HPDE6-E6E7 (cell line): ENCODE results near the gene CXCR5.
"Not testable (repeated sequence)": the region's sequence is repeated elsewhere in the genome, so short reads cannot be mapped to it uniquely, and the experiment has no call there.

Source experiments
- DNase-seq: peaks from one replicate; pipeline ENCODE4 v3.0.0; 2011; ENCODE audit warnings: missing footprints; ENCODE audit errors: extremely low spot score

CXCR5 gene, protein sequence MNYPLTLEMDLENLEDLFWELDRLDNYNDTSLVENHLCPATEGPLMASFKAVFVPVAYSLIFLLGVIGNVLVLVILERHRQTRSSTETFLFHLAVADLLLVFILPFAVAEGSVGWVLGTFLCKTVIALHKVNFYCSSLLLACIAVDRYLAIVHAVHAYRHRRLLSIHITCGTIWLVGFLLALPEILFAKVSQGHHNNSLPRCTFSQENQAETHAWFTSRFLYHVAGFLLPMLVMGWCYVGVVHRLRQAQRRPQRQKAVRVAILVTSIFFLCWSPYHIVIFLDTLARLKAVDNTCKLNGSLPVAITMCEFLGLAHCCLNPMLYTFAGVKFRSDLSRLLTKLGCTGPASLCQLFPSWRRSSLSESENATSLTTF

DNA sequence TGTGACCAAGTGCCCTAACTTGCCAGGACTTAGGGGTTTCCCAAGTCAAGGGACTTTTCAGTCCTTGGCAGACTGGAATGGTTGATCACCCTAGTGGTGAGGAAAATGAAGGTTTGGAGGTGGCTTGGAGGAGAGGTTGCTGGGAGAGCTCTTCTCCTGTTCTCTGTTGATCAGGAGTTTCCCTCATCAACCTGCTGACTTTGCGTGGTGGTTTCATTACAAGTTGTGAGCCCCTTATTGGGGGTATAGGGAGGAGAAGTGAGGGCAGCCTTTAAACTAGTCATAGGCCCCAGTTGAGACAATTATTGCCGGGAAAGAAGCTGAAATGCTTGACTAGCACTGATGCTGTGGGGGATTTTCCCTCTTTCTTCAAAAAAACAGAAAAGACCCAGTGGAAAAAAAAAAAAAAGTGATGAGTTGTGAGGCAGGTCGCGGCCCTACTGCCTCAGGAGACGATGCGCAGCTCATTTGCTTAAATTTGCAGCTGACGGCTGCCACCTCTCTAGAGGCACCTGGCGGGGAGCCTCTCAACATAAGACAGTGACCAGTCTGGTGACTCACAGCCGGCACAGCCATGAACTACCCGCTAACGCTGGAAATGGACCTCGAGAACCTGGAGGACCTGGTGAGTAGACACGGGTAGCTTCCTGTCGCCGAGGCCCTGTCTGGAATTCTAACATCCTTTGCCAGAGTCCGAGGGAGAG, at the start of gene CXCR5:
Gene CXCR5, plus strand, starts transcription at position 525 of the 704 bp plus-strand sequence. Its CDS starts 50 bp downstream, at position 575.
- DNase-seq, result no peak

DNA sequence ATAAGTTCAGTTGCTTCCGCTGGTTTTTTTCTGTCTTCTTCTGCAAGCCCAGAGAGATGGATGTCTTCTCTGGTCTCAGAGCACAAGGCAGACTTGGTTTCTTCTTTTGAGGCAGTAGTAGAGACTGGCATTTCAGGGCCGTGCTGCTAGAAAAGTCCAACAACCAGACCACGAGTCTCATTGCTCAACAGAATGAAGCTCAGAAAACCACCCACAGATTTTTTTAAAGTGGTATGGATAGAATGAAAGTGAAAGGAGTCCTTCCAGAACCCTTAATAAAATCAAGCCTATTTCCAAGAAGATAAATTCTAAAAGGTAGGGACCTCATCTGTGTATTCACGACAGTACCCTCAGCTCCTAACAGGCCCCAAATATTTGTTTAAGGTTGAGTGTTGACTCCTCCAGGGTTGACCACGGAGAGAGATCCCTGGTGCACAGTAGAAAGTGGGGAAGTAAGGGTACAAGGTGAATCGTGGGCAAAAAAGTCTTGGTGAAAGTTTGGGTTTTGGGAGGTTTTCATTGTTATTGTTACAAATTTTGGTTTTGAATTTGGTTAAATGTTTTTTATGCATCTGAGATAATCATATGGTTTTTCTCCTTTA, 49.2 kb upstream of the CXCR5 start:
- no peak for DNase-seq

DNA sequence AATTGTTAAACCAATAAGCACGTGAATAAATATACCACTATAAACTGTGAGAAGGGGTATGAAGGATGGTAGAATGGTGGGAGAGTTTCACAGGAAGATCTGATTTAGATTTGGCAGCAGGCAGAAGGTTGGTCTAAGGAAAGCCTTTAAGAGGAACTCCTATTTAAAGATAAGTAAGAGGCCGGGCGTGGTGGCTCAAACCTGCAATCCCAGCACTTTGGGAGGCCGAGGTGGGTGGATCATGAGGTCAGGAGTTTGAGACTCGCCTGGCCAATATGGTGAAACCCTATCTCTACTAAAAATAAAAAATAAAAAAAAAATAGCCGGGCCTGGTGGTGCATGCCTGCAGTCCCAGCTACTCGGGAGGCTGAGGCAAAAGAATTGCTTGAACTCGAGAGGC, 45.8 kb upstream of the CXCR5 start:
- DNase-seq, result no peak

DNA sequence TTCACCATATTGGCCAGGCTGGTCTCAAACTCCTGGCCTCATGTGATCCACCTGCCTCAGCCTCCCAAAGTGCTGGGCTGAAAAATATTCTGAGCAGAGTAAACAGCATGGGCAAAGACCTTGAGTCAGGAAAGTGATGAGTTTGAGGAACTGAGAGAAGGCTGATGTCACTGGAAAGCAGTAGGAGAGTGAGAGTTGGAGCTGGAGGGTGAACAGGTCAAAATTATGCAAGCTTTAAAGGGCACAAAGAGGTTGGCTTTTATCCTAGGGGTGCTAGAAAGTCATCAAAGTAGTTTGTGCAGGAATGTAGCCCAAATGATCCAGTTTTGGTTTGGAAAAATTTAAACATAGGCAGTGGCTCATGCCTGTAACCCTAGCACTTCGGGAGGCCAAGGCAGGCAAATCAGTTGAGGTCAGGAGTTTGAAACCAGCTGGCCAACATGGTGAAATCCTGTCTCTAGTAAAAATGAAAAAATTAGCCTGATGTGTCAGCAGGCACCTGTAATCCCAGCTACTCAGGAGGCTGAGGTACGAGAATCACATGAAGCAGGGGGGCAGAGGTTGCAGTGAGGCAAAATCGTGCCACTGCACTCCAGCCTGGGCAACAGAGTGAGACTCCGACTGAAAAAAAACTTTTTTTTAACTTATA, 44.7 kb upstream of the CXCR5 start:
- DNase-seq, result no peak

DNA sequence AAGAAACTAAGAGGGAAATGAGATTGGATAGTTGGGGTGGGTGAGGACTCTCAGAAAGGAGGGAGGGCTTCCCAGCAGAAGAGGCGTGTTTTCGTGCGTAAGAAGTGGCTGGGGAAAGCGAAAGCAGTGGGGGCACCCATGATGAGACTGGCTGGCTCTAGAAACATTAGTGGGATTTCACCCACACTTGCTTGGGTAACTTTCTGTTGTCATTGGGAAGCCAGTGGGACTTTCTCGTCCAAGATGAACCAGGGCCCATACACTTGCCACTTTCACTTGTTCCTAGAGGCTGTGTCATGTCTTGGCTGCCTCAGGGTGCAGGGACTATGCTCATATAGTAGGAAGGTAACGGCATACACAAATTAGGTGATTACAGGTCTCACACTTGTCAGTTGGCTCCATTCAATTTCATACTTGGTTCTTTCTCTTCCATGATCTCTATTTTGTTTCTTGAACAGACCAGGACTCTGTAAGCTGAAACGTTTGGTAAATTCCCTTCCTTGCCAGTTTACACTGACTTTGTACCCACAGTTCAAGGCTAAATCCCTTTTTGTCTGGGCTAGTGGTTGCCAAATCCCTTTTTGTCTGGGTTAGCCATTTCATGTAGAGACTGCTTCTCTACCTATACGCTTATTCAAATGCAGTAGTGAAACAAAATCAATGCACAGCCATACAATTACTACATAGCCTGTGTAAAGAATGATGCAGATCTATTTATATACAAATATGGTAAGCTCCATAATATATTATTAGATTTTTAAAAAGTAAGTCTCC, 42.0 kb upstream of the CXCR5 start:
- DNase-seq, result no peak

DNA sequence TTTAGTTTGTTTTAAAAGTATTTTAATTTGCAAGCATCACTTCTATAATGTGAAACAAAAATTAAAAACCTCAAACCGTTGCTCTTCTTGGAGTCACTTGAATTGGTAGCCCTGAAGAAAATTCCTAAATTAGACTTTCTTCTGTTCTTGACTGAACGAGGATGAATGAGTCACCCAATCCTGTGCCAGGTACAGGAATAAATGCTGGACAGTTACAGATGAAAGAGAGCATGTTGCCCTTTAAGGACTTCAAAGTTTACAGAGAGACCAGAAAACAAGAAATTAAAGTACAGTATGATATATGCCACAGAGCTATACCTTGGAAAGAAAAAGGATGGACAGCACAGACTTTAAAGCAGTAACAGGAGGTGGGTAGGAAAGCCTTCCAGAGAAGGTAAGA, 41.3 kb upstream of the CXCR5 start:
- no peak for DNase-seq

DNA sequence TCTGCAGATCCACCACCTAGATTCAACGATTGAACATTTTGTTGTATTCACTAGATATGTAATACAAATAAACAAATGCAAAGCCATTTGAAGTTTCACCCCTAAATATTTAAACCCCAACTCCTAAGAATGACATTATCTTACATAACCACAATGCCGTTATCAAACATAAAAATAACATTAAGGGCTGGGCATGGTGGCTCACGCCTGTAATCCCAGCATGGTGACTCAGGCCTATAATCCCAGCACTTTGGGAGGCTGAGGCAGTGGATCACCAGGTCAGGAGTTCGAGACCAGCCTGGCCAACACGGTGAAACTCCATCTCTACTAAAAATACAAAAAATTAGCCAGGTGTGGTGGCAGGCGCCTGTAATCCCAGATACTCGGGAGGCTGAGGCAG, 40.8 kb upstream of the CXCR5 start:
- not testable (repeated sequence) for DNase-seq

DNA sequence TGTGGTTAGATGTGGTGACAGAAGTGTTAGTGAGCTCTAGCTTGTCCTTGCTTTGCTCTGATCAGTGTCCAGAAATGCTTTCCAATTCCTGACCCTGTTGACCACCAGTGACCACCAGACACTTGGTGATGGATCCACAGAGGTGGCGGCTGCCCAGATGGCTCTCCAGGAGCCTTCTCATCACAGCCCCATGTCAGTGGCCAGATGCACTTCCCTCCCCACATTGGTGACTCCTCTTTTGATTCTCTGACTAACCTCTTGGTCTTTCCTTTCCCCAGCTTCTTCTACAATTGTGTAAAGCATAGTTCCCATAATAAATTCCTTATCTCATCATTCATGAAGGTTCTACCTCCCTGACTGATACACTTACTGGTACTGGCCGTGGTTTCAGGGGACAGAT, 40.1 kb upstream of the CXCR5 start:
- no peak for DNase-seq

DNA sequence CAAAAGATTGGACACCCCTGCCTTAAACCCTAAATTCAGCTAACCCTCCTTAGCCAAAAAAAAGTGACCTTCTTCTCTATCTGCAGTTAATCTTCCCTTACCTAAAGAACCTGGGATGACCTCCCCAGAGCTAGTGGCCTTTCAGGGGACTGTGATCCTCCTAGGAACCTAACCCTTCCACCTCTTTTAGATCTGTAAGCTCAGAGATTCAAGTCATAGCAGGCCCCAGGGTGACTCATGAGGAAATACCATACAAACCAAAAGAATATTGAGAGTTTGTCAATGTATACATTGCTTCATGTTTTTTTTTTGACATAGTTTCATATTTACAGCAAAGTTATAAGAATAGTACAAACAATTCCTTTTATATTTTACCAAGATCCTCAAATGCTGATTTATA, 38.3 kb upstream of the CXCR5 start:
- DNase-seq, result peak; percentile 81

DNA sequence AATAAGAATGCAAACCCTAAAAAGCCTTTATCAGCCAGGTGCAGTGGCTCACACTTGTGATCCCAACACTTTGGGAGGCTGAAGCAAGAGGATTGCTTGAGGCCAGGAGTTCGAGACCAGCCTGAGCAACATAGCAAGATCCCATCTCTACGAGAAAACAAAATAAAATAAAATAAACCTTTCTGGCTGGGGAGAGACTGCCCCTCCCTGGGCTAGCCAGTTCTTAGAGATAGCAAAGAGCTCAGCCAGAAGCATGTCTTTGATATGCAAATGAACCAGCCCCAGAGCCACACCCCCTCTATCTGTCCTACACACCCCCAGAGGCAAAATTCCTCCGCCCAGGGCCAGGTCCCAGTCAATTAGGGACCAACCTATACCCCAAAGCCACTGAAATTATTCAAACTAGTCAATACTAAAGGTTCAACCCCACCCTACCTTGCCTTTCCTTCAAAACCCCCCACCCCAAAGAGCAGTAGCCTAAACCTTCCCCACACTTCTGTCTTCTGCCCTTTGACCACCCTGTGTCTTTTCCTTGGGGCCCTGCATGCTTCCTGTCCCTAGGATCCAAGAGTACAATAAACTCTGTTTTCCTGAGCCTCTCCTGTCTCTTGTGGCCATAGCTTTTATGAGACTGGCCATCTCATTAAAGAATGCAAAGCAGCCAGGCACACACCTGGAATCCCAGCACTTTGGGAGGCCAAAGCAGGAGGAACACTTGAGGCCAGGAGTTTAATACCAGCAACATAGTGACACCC, 37.3 kb upstream of the CXCR5 start:
- no peak for DNase-seq

DNA sequence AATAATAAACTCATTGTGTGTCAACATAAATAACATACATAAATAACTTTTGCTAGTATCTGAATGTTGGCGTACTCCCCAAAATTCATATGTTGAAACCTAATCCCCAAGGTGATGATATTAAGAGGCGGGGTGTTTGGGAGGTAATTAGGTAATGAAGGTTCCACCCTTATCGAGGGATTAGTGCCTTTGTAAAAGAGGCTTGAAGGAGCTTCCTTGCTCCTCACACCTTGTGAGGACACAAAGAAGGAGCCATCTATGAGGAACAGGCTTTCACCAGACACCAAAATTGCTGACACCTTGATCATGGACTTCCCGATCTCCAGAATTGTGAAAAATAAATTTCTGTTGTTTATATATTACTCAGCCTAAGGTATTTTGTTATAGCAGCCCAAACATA, 33.9 kb upstream of the CXCR5 start:
- DNase-seq, result no peak

DNA sequence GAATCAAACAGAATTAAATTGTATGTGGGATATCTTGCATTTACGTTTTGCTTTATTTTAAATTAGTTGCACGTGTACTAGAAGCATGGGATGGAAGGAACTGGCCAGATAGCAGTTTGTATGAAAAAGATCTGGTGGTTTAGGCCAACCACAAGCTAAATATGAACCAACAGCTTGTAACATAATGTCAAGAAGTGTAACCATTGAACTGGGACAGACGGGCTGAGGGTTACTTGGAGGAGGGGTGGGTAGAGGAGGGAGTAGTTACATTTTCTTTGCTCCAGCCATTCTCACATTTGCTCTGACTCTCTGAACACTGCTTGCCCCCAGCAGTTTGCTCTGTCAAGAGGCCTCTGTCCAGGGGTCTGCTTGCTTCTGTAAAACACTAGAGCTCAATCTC, 31.7 kb upstream of the CXCR5 start:
- DNase-seq, result no peak

DNA sequence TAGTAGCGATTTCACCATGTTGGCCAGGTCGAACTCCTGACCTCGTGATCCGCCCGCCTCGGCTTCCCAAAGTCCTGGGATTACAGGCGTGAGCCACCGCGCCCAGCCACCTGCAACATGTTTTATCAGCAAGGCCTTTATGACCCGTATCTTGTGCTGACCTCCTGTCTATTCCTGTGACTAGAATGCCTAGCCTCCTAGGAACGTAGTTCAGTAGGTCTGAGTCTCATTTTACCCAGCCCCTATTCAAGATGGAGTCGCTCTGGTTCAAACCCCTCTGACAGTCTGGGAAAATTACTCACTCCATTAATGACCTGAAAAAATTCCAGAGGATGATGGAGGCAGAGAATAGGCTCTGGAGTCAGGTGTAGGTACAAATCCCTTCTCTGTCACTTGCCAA, 30.0 kb upstream of the CXCR5 start:
- DNase-seq, result no peak

DNA sequence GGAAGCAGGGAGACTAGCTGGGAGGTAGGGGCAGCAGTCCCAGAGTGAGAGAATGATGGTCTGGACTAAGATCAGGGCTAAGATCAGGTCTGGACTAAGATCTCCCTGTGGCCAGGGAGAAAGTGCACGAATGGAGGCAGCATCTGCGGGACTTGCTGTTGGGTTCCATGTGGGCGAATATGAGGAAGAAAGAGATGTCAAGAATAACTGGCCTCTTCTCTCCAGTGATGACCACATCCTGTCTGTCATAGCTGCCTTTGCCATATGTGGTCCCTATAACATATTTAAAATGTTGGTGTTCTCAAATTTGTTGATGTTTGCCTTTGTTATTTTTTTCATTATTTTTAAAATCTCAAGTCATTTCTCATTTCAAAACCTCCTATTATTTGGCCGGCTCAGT, 27.4 kb upstream of the CXCR5 start:
- no peak for DNase-seq

DNA sequence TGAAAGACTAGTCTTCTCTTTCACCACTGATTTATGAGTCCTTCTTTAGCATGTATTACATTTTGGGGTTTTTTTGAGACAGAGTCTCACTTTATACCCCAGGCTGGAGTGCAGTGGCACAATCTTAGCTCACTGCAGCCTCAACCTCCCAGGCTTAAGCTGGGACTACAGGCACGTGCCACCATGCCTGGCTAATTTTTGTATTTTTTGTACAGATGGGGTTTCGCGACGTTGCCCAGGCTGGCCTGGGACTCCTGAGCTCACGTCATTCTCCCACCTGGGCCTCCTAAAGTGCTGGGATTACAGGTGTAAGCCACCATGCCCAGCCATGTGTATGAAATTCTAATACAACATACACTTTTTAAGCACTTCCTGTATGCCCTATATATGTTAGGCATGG, 26.3 kb upstream of the CXCR5 start:
- no peak for DNase-seq

DNA sequence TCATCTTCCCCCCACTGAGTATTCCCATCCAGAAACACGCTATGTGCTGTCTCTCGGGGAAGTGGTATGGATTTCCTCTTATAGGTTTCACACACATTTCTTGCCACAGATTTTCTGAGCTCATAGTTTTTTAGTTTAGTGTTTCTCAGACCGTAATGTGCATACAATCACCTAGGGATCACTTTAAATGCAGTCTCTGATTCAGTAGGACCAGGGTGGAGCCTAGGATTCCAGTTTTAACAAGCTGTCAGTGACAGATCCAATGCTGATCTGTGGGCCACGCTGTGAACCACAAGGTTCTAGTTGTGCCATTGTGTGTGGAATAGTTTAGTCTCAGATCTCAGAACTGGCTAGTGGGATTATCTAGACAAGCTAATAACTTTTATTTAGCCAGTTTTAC, 23.7 kb upstream of the CXCR5 start:
- DNase-seq, result no peak

DNA sequence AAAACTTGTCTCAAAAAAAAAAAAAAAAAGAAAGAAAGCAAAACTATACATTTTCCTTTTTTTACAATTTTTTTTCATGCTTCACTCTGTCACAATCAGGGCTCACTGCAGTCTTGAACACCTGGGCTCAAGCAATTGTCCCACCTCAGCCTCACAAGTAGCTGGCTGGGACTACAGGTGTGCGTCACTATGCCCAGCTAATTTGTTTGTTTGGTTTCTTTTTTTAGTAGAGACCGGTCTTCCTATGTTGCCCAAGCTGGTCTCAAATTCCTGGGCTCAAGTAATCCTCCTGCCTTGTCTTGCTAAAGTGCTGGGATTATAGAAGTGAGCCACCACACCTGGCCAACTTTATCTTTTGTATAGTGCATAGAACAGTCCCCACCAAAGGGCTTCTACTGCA, 15.0 kb upstream of the CXCR5 start:
- no peak for DNase-seq

DNA sequence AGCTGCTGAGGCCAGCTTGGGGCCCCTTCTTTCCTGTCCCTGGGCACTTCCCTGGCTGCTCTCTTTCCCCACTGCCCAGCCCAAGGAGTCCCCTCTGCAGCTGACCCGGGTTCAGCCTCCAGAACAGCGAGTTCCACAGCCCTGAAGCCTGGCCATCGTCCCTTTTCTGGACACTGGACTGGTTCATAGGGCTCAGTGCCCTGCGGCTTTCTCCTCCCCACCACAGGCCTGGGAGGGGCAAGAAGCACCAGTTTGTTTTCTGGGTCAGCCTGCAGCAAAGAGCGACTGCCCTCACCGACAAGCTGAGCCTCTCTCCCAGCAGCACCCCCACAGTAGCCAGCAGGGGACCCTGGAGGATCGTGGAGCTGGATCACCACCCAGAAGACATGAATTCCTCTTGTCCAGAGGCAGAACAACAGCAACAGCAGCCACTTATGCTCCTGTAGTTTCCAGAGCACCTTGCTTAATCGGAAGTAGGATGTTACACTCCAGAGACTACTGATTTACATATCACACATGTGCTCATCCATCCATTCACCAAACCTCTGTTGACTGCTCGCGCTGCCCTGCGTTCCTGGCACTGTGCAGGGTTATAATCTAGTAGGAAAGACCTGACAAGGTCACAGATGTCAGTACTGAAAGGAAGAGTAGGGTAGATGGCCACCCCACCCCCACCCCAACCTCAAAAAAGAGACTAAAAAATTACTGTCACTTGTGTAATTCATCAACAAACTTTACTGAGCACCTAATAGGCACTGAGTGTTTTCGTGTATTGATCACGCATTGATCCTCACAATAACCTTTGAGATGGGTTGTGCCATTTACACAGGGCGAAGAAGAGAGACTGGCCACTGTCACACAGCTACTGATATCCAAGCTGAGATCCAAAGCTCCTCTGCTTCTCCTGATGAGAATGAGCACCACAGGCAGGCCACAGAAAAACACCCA, 13.0 kb upstream of the CXCR5 start:
- no peak for DNase-seq

DNA sequence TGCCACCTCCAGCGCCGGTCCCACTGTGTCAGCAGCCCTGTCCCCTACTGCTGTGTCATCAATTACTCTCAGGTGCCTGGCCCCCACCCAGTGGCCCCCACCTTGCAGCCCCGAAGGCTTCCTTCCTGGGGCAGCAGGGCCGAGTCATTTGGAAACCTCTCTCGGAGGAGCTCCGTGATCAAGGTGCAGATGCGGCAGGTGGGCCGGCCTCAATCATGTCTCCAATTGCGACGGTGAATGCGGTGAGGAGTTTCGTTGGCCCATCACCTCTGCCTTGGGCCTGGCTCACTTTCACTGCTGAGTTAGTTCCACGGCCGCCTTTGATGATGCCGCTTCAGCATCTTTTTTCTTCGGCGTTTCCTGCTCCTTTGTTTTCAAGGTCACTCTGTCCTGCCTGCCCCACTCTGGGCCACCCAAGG, 11.3 kb upstream of the CXCR5 start:
- no peak for DNase-seq

DNA sequence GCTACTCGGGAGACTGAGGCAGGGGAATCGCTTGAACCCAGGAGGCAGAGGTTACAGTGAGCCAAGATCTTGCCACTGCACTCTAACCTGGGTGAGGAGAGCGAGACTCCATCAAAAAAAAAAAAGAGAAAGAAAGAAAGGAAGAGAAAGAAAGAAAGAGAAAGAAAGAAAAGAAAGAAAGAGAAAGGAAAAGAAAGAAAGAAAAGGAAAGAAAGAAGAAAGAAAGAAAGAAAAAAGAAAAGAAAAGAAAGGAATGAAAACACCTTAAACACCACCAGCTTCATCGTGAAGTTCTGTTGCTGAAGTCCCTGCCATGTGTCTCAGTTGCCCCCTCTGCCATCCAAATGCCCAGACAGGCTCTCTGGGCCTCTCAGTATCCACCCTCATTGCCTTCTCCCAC, 9.9 kb upstream of the CXCR5 start:
- DNase-seq, result no peak
